ENCODE measurements around the gene CDH16. TPM values are rescaled to one million over a fixed set of nuclear protein-coding genes. Genes with fewer than 3 reads are reported as not detected.

CDH16 gene
- total and polyA plus RNA-seq, 2 of the 13 experiments (the other 11 are each of a cell fraction or from before 2014, with no cell fraction given): 2.7 to 3.9 TPM

- TF ChIP-seq SSRP1 (CRISPR knock-in tag; IDR thresholded peaks at IDR 0.05): 0 out of 2 replicates have a peak, but pooled peaks have one; percentile 43
- 0 out of 2 replicates have a peak, but pooled peaks have one; percentile 27 for TF ChIP-seq EEA1 (CRISPR knock-in tag; IDR thresholded peaks at IDR 0.05; ENCODE audit: borderline replicate concordance)
- TF ChIP-seq KAT7 (CRISPR knock-in tag; IDR thresholded peaks at IDR 0.05; ENCODE audit: borderline replicate concordance): no peak
- no peak; the same call in 1 of the 2 replicates for TF ChIP-seq ZNF776 (CRISPR knock-in tag; IDR thresholded peaks at IDR 0.05)
- TF ChIP-seq KMT2B (CRISPR knock-in tag; IDR thresholded peaks at IDR 0.05): no peak; the same call in 1 of the 2 replicates
- TF ChIP-seq SP1 (IDR thresholded peaks at IDR 0.05): no peak
- no peak for TF ChIP-seq SP1 (CRISPR knock-in tag; IDR thresholded peaks at IDR 0.05)
- no peak for TF ChIP-seq ZNF251 (CRISPR knock-in tag; IDR thresholded peaks at IDR 0.05)
- no peak for TF ChIP-seq ZNF383 (CRISPR knock-in tag; IDR thresholded peaks at IDR 0.05; ENCODE audit: borderline replicate concordance)
- TF ChIP-seq SRSF1 (optimal IDR thresholded peaks at IDR 0.05; ENCODE audit: low read depth, low read length): no peak
- TF ChIP-seq ZNF350 (CRISPR knock-in tag; IDR thresholded peaks at IDR 0.05; ENCODE audit: borderline replicate concordance, low read depth): no peak
- no peak for TF ChIP-seq MAF1 (CRISPR knock-in tag; IDR thresholded peaks at IDR 0.05; ENCODE audit: borderline replicate concordance)
- peak; percentile 97 for TF ChIP-seq ZBTB7B (CRISPR knock-in tag; IDR thresholded peaks at IDR 0.05)
- TF ChIP-seq KLF11 (CRISPR knock-in tag; IDR thresholded peaks at IDR 0.05): no peak; the same call in 1 of the 2 replicates
- 0 out of 2 replicates have a peak, but pooled peaks have one; percentile 1 for TF ChIP-seq CTCF (CRISPR knock-in tag; IDR thresholded peaks at IDR 0.05)
- TF ChIP-seq POLR2AphosphoS2 (IDR thresholded peaks at IDR 0.05; ENCODE audit: low read depth, low read length): no peak
- TF ChIP-seq LRRFIP1 (CRISPR knock-in tag; conservative IDR thresholded peaks at IDR 0.05): no peak
- peak; percentile 85 for TF ChIP-seq MED1 (CRISPR knock-in tag; IDR thresholded peaks at IDR 0.05)
- TF ChIP-seq ZGPAT (CRISPR knock-in tag; IDR thresholded peaks at IDR 0.05): peak; percentile 69
- 0 out of 2 replicates have a peak, but pooled peaks have one; percentile 90 for TF ChIP-seq ZNF234 (CRISPR knock-in tag; conservative IDR thresholded peaks at IDR 0.05)
- peak; percentile 61; the same call in 1 of the 2 replicates for TF ChIP-seq KAT8 (CRISPR knock-in tag; IDR thresholded peaks at IDR 0.05)
- TF ChIP-seq, protein P1, sequence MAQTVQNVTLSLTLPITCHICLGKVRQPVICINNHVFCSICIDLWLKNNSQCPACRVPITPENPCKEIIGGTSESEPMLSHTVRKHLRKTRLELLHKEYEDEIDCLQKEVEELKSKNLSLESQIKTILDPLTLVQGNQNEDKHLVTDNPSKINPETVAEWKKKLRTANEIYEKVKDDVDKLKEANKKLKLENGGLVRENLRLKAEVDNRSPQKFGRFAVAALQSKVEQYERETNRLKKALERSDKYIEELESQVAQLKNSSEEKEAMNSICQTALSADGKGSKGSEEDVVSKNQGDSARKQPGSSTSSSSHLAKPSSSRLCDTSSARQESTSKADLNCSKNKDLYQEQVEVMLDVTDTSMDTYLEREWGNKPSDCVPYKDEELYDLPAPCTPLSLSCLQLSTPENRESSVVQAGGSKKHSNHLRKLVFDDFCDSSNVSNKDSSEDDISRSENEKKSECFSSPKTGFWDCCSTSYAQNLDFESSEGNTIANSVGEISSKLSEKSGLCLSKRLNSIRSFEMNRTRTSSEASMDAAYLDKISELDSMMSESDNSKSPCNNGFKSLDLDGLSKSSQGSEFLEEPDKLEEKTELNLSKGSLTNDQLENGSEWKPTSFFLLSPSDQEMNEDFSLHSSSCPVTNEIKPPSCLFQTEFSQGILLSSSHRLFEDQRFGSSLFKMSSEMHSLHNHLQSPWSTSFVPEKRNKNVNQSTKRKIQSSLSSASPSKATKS (CRISPR knock-in tag; IDR thresholded peaks at IDR 0.05): no peak
- no peak for TF ChIP-seq ZNF615 (CRISPR knock-in tag; IDR thresholded peaks at IDR 0.05; ENCODE audit: borderline replicate concordance)
Observed at GRCh38 chr16:66904846-66905632, 13.6 kb downstream of the CDH16 start (continued).

All from HepG2 (cell line).